SK-N-SH treated with all-trans-retinoic acid at 6 μM for 48 hours (cell line): Measurements from ENCODE around the gene TMEM259.

Source experiments
- ZC3H10 ChIP-seq: fragments of 250-450 bp; sonication (Bioruptor Pico); IDR thresholded peaks from 2 replicates; pipeline ENCODE4 v1.5.1; 2021; ENCODE audit warnings: mild to moderate bottlenecking, moderate library complexity
- ZFP30 ChIP-seq: fragments of 450-650 bp; formaldehyde crosslinking; IDR thresholded peaks from 2 replicates; pipeline ENCODE4 v1.5.0; 2022; ENCODE audit warnings: mild to moderate bottlenecking, moderate library complexity
- ZNF8 ChIP-seq: fragments of 450-650 bp; formaldehyde crosslinking; IDR thresholded peaks from 2 replicates; pipeline ENCODE4 v1.5.0; 2020; ENCODE audit warnings: mild to moderate bottlenecking, moderate library complexity

GRCh38 chr19:979318-979741 lies 41.6 kb downstream of the TMEM259 start:
- TF ChIP-seq ZC3H10 (CRISPR knock-in tag), result no peak
- TF ChIP-seq ZNF8 (CRISPR knock-in tag), result no peak
- TF ChIP-seq ZFP30 (CRISPR knock-in tag), result no peak
